HL-60 (cell line): ENCODE data around the gene SYTL3.
"Not testable (repeated sequence)": the region's sequence is repeated elsewhere in the genome, so short reads cannot be mapped to it uniquely, and the experiment has no call there.

ENCODE experiments used
- DNase-seq, 2 experiments: peaks; one replicate each; pipeline ENCODE4 v3.0.0-alpha.2; 2010 to 2020; ENCODE audit warnings: low read depth in 1 of 2, low spot score in 1 of 2
- H3K27ac ChIP-seq: fragments of 250-450 bp; sonication (Bioruptor Pico); replicated peaks from 2 replicates; pipeline ENCODE4 v1.5.1; 2020; ENCODE audit warnings: mild to moderate bottlenecking, moderate library complexity
- H3K27me3 ChIP-seq: fragments of 250-450 bp; sonication (Bioruptor Pico); 2 replicates; pipeline ENCODE4 v1.5.1; 2021; ENCODE audit warnings: mild to moderate bottlenecking, moderate library complexity; ENCODE audit not compliant: insufficient read depth, poor library complexity, severe bottlenecking
- H3K4me3 ChIP-seq: replicated peaks from 2 replicates; pipeline ENCODE4 v1.5.1; 2011; ENCODE audit warnings: mild to moderate bottlenecking, control low read depth, low read length; ENCODE audit not compliant: insufficient read depth
- GABPA ChIP-seq: IDR thresholded peaks from 2 replicates; pipeline ENCODE4 v1.6.1; 2012; ENCODE audit warnings: low read depth
- POLR2AphosphoS5 ChIP-seq: IDR thresholded peaks from 2 replicates; pipeline ENCODE4 v1.6.1; 2012; ENCODE audit warnings: low read depth
- SPI1 ChIP-seq: IDR thresholded peaks from 2 replicates; pipeline ENCODE4 v1.6.1; 2012; ENCODE audit warnings: low read depth, mild to moderate bottlenecking, borderline replicate concordance
- TF ChIP-seq, protein P1 (sequence below): IDR thresholded peaks from 2 replicates; pipeline ENCODE4 v1.6.1; 2012; ENCODE audit warnings: low read depth; ENCODE audit not compliant: insufficient replicate concordance
- TF ChIP-seq, protein P2 (sequence below): IDR thresholded peaks from one replicate; pipeline ENCODE4 v1.5.1; 2011; ENCODE audit warnings: low read length, control low read depth, inconsistent platforms; ENCODE audit not compliant: insufficient read depth

The SYTL3 gene

DNA sequence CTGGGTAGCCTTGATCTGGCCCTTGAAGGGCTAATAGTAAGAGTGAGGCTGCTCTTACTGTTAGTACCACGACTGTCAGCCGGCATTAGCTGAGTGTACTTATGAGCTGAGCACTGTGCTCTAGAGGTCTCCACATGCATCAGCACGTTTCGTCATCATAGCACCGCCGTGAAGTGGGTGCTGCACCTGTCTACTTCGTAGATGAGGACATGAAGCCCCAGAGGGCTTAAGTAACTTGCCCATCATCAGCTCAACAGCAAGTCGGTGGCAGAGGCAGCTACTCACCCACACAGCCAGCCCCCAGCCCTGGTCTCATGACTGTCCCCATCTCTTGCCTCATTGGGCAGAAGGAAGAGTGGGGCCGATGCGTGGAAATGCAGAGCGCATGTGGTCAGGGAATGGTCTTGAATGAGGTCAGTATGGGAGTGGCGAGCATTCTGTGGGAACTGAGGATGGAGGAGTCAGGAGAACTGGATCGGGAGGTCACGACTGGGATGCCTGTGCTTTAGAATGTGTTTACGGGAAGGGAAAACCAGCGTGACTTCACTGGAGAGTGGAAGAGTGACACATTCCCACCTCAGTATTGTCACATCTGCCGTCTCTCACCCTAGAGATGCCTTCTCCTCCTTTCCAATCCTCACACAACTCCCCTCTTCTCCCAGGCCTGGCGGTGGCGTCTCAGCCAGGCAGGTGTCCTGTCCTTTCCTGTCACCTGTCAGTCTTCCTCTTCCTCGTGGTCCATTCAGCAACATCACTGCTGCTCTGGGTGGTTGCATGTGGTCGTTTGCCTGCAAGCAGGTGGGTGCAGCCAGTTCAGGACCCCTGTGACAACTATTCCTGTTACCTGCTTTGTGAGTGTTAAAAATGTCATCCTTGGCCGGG, 6.0 kb downstream of the SYTL3 start:
- Histone ChIP-seq H3K27me3 (peaks cover 8% of the 10 kb centered on the region), H3K4me3 (no peak overlapping the region), H3K27ac (no peak overlapping the region)
- no peak for DNase-seq
- TF ChIP-seq GABPA (no peak), POLR2AphosphoS5 (no peak), SPI1 (no peak)
- TF ChIP-seq, protein P1, sequence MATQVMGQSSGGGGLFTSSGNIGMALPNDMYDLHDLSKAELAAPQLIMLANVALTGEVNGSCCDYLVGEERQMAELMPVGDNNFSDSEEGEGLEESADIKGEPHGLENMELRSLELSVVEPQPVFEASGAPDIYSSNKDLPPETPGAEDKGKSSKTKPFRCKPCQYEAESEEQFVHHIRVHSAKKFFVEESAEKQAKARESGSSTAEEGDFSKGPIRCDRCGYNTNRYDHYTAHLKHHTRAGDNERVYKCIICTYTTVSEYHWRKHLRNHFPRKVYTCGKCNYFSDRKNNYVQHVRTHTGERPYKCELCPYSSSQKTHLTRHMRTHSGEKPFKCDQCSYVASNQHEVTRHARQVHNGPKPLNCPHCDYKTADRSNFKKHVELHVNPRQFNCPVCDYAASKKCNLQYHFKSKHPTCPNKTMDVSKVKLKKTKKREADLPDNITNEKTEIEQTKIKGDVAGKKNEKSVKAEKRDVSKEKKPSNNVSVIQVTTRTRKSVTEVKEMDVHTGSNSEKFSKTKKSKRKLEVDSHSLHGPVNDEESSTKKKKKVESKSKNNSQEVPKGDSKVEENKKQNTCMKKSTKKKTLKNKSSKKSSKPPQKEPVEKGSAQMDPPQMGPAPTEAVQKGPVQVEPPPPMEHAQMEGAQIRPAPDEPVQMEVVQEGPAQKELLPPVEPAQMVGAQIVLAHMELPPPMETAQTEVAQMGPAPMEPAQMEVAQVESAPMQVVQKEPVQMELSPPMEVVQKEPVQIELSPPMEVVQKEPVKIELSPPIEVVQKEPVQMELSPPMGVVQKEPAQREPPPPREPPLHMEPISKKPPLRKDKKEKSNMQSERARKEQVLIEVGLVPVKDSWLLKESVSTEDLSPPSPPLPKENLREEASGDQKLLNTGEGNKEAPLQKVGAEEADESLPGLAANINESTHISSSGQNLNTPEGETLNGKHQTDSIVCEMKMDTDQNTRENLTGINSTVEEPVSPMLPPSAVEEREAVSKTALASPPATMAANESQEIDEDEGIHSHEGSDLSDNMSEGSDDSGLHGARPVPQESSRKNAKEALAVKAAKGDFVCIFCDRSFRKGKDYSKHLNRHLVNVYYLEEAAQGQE: no peak
- TF ChIP-seq, protein P2, sequence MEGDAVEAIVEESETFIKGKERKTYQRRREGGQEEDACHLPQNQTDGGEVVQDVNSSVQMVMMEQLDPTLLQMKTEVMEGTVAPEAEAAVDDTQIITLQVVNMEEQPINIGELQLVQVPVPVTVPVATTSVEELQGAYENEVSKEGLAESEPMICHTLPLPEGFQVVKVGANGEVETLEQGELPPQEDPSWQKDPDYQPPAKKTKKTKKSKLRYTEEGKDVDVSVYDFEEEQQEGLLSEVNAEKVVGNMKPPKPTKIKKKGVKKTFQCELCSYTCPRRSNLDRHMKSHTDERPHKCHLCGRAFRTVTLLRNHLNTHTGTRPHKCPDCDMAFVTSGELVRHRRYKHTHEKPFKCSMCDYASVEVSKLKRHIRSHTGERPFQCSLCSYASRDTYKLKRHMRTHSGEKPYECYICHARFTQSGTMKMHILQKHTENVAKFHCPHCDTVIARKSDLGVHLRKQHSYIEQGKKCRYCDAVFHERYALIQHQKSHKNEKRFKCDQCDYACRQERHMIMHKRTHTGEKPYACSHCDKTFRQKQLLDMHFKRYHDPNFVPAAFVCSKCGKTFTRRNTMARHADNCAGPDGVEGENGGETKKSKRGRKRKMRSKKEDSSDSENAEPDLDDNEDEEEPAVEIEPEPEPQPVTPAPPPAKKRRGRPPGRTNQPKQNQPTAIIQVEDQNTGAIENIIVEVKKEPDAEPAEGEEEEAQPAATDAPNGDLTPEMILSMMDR: no peak

DNA sequence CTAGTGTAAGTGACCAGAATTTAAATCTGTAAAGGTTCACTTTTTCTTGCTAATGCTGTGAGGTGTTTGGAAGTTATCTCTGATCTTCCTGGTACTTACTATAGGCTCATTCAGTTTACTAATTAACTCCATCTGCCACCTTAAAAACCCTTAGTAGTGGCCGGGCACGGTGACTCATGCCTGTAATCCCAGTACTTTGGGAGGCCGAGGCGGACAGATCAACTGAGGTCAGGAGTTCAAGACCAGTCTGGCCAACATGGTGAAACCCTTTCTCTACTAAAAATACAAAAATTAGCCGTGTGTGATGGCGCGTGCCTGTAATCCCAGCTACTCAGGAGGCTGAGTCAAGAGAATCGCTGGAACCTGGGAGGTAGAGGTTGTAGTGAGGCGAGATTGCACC, 7.1 kb downstream of the SYTL3 start:
- H3K27me3 ChIP-seq: peaks cover 16% of the 10 kb centered on the region
- H3K4me3 ChIP-seq, H3K27ac ChIP-seq, DNase-seq: not testable (repeated sequence)

DNA sequence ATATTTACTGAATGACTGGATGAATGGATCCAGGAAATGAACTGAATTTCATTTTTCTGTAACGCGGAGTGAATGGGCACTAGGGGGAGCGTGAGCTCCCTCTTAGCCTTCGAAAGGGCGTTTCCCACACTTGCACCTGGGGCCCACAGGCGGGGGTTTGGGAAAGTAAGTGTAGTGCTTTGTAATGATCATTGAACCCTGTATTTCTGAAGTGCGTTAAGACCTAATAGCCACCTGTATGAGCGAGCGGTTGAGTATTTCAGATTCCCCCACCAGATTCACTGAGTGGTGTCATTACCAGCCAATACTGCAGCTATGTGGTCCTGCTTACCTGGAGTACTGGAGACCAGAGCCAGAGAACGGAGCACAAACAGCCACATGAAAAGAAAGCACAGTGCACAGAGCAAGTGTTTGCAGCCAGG, 10.5 kb downstream of the SYTL3 start:
- no peak for TF ChIP-seq GABPA
- TF ChIP-seq, protein P2: peak; percentile 34
- Histone ChIP-seq H3K4me3 (no peak overlapping the region), H3K27me3 (peaks cover 46% of the 10 kb centered on the region), H3K27ac (no peak overlapping the region)
- peak in 1 of 2 experiments; percentile 16 for DNase-seq

DNA sequence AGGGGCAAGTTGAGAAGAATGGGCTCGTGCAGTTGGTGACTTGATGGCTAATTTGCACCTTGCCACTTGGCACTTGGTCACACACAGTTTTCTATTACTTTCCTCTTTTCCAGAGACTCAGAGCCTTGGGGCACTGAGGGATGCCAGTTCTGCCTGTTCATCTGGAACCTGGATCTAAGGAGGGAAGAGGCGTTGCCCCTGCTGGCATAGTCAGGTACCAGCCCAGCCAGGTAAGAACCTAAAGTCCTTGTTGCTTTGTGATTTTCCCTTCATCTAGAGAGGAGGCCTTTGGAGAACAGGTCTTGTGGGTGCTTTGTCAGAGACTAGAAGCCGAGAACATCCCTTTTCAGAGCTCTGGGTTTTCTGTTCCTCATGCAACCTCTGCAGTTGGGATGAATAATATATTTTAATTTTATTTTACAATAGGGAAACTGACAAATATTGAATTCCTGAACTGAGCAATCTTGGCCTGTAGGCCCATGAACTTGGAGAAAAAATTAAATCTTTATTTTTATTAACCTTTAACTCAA, 11.4 kb downstream of the SYTL3 start:
- TF ChIP-seq, protein P2: no peak
- TF ChIP-seq POLR2AphosphoS5: no peak
- TF ChIP-seq SPI1: no peak
- TF ChIP-seq, protein P1: no peak
- TF ChIP-seq GABPA: no peak
- no peak overlapping the region for H3K27ac ChIP-seq
- H3K4me3 ChIP-seq: no peak overlapping the region
- peaks cover 46% of the 10 kb centered on the region for H3K27me3 ChIP-seq
- no peak for DNase-seq
